ENCODE results near the gene TAF6.

Gene TAF6

DNA sequence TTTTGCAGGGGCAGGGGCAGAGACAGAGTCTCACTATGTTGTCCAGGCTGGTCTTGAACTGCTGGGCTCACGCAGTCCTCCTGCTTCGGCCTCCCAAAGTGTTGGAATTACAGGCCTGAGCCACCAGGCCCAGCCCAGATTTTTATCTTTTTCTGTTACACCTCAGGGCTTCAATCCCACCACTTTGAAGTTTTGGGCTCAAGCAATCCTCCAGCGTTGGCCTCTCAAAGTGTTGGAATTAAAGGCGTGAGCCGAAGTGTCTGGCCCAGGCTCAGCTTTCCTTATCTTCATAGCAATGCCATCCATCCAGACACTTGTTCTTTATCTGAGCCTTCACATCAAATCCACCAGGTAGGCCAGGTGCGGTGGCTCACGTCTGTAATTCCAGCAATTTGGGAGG is 4.1 kb downstream of the TAF6 start:
- DNase-seq (ENCODE audit: low read depth): no peak
- no peaks in the 10 kb centered on the region for H3K27me3 ChIP-seq (replicated peaks; ENCODE audit: control insufficient read depth, insufficient read depth, low read length)
- peaks cover 5% of the 10 kb centered on the region for H3K4me1 ChIP-seq (ENCODE audit: control insufficient read depth, insufficient read depth, low read length)
- no peaks in the 10 kb centered on the region for H3K9me3 ChIP-seq (ENCODE audit: control insufficient read depth, low read length)
- no peak overlapping the region for H3K4me3 ChIP-seq (ENCODE audit: low read length)
- H3K9ac ChIP-seq (ENCODE audit: low read length): no peak overlapping the region
- H3K36me3 ChIP-seq (ENCODE audit: control insufficient read depth, insufficient read depth, low read length, severe bottlenecking): peaks cover 22% of the 10 kb centered on the region

DNA sequence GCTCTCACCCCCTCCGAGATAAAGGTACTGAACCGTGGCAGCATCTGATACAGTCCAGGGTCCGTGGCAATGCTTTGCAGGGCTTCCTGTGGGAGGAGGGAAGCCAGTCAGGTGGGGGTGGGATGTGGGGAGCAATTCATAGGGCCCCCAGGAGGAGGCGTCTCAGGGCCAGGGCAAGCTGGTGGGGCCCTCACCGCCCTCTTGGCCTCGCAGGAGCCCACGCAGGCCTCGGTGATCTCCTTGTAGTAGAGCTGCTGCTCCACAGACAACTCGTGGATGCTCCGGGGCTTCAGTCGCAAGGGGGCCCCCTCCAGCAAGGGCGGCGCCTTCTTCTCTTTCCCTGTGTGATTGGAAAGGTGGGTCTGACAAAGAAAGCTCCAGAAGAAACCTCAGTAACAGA is 7.2 kb downstream of the TAF6 start:
- H3K4me1 ChIP-seq (ENCODE audit: control insufficient read depth, insufficient read depth, low read length): no peaks in the 10 kb centered on the region
- H3K9ac ChIP-seq (ENCODE audit: low read length): no peak overlapping the region
- H3K36me3 ChIP-seq (ENCODE audit: control insufficient read depth, insufficient read depth, low read length, severe bottlenecking): peaks cover 48% of the 10 kb centered on the region
- H3K9me3 ChIP-seq (ENCODE audit: control insufficient read depth, low read length): no peaks in the 10 kb centered on the region
- H3K4me3 ChIP-seq (ENCODE audit: low read length): no peak overlapping the region
- no peak for DNase-seq (ENCODE audit: low read depth)
- H3K27me3 ChIP-seq (replicated peaks; ENCODE audit: control insufficient read depth, insufficient read depth, low read length): no peaks in the 10 kb centered on the region

DNA sequence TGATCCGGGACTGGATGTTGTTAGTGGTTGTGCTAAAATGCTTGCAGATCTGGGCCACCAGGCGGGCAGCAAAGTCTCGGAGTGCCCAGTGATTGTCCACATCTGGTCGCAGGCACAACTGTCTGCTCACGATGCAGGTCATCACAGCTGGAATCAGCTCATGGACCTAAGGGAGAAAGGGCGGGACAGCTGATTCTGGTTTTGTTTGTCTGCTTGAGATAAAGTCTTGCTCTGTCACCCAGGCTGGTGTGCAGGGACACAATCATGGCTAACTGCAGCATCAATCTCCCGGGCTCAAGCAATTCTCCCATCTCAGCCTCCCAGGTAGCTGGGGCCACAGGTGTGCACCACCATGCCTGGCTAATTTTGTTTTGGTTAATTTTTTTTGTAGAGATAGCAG is 8.0 kb downstream of the TAF6 start:
- Histone ChIP-seq H3K9ac (ENCODE audit: low read length) (no peak overlapping the region), H3K9me3 (ENCODE audit: control insufficient read depth, low read length) (no peaks in the 10 kb centered on the region), H3K27me3 (replicated peaks; ENCODE audit: control insufficient read depth, insufficient read depth, low read length) (no peaks in the 10 kb centered on the region), H3K36me3 (ENCODE audit: control insufficient read depth, insufficient read depth, low read length, severe bottlenecking) (peaks cover 53% of the 10 kb centered on the region), H3K4me3 (ENCODE audit: low read length) (no peak overlapping the region), H3K4me1 (ENCODE audit: control insufficient read depth, insufficient read depth, low read length) (no peaks in the 10 kb centered on the region)
- DNase-seq (ENCODE audit: low read depth): no peak

- peaks cover 60% of the 10 kb centered on the region for H3K36me3 ChIP-seq (ENCODE audit: control insufficient read depth, insufficient read depth, low read length, severe bottlenecking)
- no peaks in the 10 kb centered on the region for H3K4me1 ChIP-seq (ENCODE audit: control insufficient read depth, insufficient read depth, low read length)
- DNase-seq (ENCODE audit: low read depth): no peak
- H3K4me3 ChIP-seq (ENCODE audit: low read length): no peak overlapping the region
- no peaks in the 10 kb centered on the region for H3K27me3 ChIP-seq (replicated peaks; ENCODE audit: control insufficient read depth, insufficient read depth, low read length)
- H3K9ac ChIP-seq (ENCODE audit: low read length): no peak overlapping the region
- H3K9me3 ChIP-seq (ENCODE audit: control insufficient read depth, low read length): no peaks in the 10 kb centered on the region
These were observed 9.5 kb downstream of the TAF6 start for GRCh38 chr7:100109521-100110163.

DNA sequence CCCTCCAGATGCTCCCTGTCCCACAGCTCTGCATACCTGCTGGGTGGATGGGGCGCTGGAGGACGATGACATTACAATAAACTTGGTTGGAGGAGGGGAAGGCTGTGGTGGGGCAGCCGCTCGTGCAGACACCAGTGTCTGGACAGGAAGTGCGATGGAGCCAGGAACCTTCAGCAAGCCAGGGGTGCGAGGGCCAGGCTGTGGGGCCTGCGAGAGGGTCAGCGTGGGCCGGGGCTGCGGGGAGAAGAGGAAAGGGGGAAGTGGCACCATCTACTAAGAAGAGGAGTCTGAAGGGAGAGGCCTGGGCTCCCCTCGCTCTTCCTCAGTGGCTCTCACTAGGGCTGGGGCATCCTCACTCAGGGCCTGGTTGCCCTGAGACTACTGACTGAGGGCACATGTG is 11.3 kb downstream of the TAF6 start:
- no peaks in the 10 kb centered on the region for H3K9me3 ChIP-seq (ENCODE audit: control insufficient read depth, low read length)
- H3K27me3 ChIP-seq (replicated peaks; ENCODE audit: control insufficient read depth, insufficient read depth, low read length): no peaks in the 10 kb centered on the region
- no peak for DNase-seq (ENCODE audit: low read depth)
- no peaks in the 10 kb centered on the region for H3K4me1 ChIP-seq (ENCODE audit: control insufficient read depth, insufficient read depth, low read length)
- no peak overlapping the region for H3K4me3 ChIP-seq (ENCODE audit: low read length)
- H3K9ac ChIP-seq (ENCODE audit: low read length): no peak overlapping the region
- H3K36me3 ChIP-seq (ENCODE audit: control insufficient read depth, insufficient read depth, low read length, severe bottlenecking): peaks cover 52% of the 10 kb centered on the region

GRCh38 chr7:100107125-100107737 is 11.9 kb downstream of the TAF6 start:
- Histone ChIP-seq H3K36me3 (ENCODE audit: control insufficient read depth, insufficient read depth, low read length, severe bottlenecking) (peaks cover 52% of the 10 kb centered on the region), H3K9me3 (ENCODE audit: control insufficient read depth, low read length) (no peaks in the 10 kb centered on the region), H3K4me1 (ENCODE audit: control insufficient read depth, insufficient read depth, low read length) (peaks cover 5% of the 10 kb centered on the region)

DNA sequence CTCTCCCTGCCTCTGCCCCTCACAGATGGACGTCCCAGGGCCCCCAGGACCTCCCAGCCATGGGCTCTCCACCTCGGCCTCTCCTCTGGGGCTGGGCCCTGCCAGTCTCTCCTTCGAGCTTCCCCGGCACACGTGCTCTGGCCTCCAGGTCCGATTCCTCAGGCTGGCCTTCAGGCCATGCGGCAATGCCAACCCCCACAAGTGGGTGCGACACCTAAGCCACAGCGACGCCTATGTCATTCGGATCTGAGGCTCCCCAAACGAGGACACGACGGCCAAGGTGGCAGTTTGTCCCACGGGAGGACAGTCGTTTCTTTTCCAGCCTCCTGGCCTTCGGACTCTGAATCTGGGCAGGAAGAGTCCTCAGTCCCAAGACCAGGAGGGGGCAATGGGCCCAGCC is 12.5 kb downstream of the TAF6 start:
- Histone ChIP-seq H3K9me3 (ENCODE audit: control insufficient read depth, low read length) (no peaks in the 10 kb centered on the region), H3K27me3 (replicated peaks; ENCODE audit: control insufficient read depth, insufficient read depth, low read length) (no peaks in the 10 kb centered on the region), H3K36me3 (ENCODE audit: control insufficient read depth, insufficient read depth, low read length, severe bottlenecking) (peaks cover 47% of the 10 kb centered on the region), H3K4me3 (ENCODE audit: low read length) (no peak overlapping the region), H3K9ac (ENCODE audit: low read length) (no peak overlapping the region), H3K4me1 (ENCODE audit: control insufficient read depth, insufficient read depth, low read length) (peaks cover 6% of the 10 kb centered on the region)
- DNase-seq (ENCODE audit: low read depth): no peak

More at GRCh38 chr7:100107125-100107737, 11.9 kb downstream of the TAF6 start:
- no peak for DNase-seq (ENCODE audit: low read depth)
- Histone ChIP-seq H3K27me3 (replicated peaks; ENCODE audit: control insufficient read depth, insufficient read depth, low read length) (no peaks in the 10 kb centered on the region), H3K4me3 (ENCODE audit: low read length) (no peak overlapping the region), H3K9ac (ENCODE audit: low read length) (no peak overlapping the region)

DNA sequence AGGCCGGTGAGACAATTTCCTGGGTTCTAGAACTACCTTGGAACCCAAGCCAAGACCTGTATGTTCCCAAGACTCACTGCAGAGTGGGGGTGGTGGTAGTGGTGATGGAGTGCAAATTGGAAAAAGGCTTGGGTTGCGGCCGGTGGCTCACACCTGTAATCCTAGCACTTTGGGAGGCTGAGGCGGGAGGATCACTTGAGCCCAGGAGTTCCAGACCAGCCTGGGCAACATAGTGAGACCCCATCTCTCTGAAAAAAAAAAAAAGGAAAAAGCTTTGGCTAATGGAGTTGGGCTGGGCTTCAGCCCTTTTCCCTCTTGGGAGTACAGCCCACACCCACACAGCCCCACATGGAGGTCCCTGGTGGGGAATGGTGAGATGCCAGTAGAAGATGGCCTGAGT is 13.6 kb downstream of the TAF6 start:
- no peak for DNase-seq (ENCODE audit: low read depth)
- Histone ChIP-seq H3K4me1 (ENCODE audit: control insufficient read depth, insufficient read depth, low read length) (peaks cover 6% of the 10 kb centered on the region), H3K27me3 (replicated peaks; ENCODE audit: control insufficient read depth, insufficient read depth, low read length) (no peaks in the 10 kb centered on the region), H3K4me3 (ENCODE audit: low read length) (no peak overlapping the region), H3K9ac (ENCODE audit: low read length) (no peak overlapping the region), H3K36me3 (ENCODE audit: control insufficient read depth, insufficient read depth, low read length, severe bottlenecking) (peaks cover 40% of the 10 kb centered on the region), H3K9me3 (ENCODE audit: control insufficient read depth, low read length) (no peaks in the 10 kb centered on the region)

- Histone ChIP-seq H3K9me3 (ENCODE audit: control insufficient read depth, low read length) (no peaks in the 10 kb centered on the region), H3K4me3 (ENCODE audit: low read length) (no peak overlapping the region), H3K36me3 (ENCODE audit: control insufficient read depth, insufficient read depth, low read length, severe bottlenecking) (peaks cover 37% of the 10 kb centered on the region), H3K4me1 (ENCODE audit: control insufficient read depth, insufficient read depth, low read length) (peaks cover 16% of the 10 kb centered on the region), H3K9ac (ENCODE audit: low read length) (peak overlapping the region; percentile 78), H3K27me3 (replicated peaks; ENCODE audit: control insufficient read depth, insufficient read depth, low read length) (no peaks in the 10 kb centered on the region)
- no peak for DNase-seq (ENCODE audit: low read depth)
These were observed 16.0 kb downstream of the TAF6 start for GRCh38 chr7:100102950-100103840.

DNA sequence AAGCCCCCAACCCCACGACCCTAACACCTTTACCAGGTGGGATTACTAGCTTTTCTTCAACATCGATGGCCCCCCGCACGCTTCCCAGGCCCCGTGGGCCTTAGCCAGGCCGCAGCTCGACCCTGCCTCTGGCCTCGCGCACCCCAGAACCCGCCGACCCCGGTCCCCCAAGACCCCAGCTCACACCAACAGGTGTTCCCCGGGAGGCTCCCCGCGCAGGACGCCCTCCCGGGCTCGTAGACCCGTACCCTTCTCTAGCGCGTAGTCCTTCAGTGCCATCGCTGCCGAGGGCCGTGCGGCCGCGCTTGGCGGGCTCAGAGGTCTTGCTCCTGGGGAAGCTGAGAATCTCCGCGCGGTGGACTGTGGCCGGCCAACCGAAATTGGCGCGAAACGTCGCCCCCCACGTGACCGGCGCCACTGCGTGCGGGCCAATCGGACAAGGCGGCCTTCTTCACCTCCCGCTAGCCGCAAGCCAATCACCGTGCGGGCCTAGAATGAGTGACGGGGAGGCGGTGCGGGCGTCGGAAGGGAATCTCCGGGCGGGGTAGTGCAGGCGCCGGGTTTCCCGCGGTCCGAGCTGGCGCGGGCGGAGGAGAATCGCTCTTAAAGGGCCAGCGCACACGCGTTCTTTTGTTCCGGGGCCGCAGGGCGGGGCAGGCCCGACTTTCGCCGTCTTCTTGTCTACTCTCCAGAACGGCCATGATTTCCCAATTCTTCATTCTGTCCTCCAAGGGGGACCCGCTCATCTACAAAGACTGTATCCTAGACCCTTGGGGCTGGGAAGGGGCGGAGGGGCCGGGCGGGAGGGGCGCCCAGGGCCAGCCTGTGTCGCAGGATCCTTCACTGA is 17.9 kb downstream of the TAF6 start, which contains the start of the genes AP4M1 and MCM7:
Gene AP4M1 (plus strand): TSS at position 628 of the 847 bp plus-strand sequence. CDS start 72 bp downstream, at position 700.
Gene MCM7 (minus strand): TSS at position 382 of the 847 bp plus-strand sequence. CDS start 103 bp downstream, at position 279.
- H3K4me3 ChIP-seq (ENCODE audit: low read length): peak within 1 kb of the TSS; percentile 86
- no peaks in the 10 kb centered on the region for H3K27me3 ChIP-seq (replicated peaks; ENCODE audit: control insufficient read depth, insufficient read depth, low read length)
- H3K4me1 ChIP-seq (ENCODE audit: control insufficient read depth, insufficient read depth, low read length): peaks cover 16% of the 10 kb centered on the region
- H3K9me3 ChIP-seq (ENCODE audit: control insufficient read depth, low read length): no peaks in the 10 kb centered on the region
- peak within 1 kb of the TSS; percentile 85 for H3K9ac ChIP-seq (ENCODE audit: low read length)
- DNase-seq (ENCODE audit: low read depth): peak; percentile 99
- H3K36me3 ChIP-seq (ENCODE audit: control insufficient read depth, insufficient read depth, low read length, severe bottlenecking): peaks cover 38% of the 10 kb centered on the region
